Activated CD4-positive, alpha-beta T cell treated with anti-CD3 and anti-CD28 coated beads, Interleukin-2, amount 50 U/mL, for 4 hours (primary cell): ENCODE data around the gene ZSCAN18.

Experiments used
- DNase-seq, 2 experiments: peaks; one replicate each; pipeline ENCODE4 v3.0.0-alpha.2; 2020

ZSCAN18 gene

GRCh38 chr19:58085348-58085875 lies 12.6 kb downstream of the ZSCAN18 start:
- no peak for DNase-seq

GRCh38 chr19:58084596-58085347 lies 13.3 kb downstream of the ZSCAN18 start:
- no peak for DNase-seq

- no peak for DNase-seq
Observed at GRCh38 chr19:58083021-58083420, 15.0 kb downstream of the ZSCAN18 start.

DNA sequence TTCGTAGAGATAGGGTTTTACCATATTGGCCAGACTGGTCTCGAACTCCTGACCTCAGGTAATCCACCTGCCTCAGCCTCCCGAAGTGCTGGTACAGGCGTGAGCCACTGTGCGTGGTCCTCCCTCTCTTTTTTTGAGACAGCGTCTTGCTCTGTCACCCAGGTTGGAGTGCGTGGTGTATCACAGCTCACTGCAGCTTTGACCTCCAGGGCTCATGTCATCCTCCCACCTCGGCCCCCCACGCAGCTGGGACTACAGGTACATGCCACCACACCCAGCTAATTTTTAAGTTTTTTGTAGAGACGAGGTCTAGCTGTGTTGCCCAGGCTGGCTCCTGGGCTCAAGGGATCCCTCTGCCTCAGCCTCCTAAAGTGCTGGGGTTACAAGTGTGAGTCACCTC lies 18.2 kb downstream of the ZSCAN18 start:
- no peak for DNase-seq

- no peak for DNase-seq
Observed at GRCh38 chr19:58067240-58067912, 30.7 kb downstream of the ZSCAN18 start.

GRCh38 chr19:58063712-58064111 lies 34.3 kb downstream of the ZSCAN18 start:
- no peak for DNase-seq

DNA sequence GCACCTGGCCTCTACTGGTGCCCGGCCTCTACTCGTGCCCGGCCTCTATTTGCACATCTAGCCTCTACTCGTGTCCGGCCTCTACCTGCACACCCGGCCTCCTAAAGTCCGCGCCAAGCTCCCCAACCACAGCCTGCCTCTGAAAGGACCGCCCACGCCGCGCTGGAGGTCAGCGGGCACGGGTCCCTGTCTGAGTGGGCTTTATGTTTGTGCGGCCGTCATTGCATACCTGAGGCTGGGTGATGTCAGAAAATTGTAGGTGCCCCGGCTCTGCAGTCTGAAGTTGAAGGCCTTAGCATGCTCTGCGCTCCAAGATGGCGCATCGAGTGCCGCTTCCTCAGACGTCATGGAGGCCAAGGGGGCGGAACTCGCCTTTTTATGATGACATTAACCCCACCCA lies 37.8 kb downstream of the ZSCAN18 start:
- DNase-seq: no peak

DNA sequence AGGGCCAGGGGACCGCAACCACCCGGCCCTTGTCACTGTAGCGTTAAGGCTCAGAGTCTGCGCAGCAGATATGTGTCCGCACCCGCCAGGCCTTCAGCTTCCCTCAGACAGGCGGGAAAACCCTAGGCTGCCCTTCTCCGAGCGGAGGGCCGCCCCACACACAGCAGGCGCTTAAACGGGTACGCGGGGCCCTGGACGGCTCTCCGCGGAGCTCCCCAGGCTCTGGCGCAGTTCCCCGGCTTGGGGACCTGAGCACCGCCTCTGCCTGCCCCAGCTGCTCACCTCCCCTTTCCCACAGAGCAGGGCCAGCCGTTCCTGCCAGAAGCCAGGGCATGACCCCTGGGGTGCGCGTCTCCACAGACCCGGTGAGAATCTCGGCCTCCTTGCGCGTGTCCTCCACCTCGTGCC lies 38.4 kb downstream of the ZSCAN18 start:
- no peak for DNase-seq

GRCh38 chr19:58059003-58059670 lies 38.9 kb downstream of the ZSCAN18 start, which contains the start of gene ZNF135:
TSS of gene ZNF135 (plus strand) at chr19:58059282. CDS start at chr19:58060003, 721 bp downstream.
- DNase-seq: peak; percentile 35 to 39

- no peak for DNase-seq
Observed at GRCh38 chr19:58058467-58058866, 39.6 kb downstream of the ZSCAN18 start.

DNA sequence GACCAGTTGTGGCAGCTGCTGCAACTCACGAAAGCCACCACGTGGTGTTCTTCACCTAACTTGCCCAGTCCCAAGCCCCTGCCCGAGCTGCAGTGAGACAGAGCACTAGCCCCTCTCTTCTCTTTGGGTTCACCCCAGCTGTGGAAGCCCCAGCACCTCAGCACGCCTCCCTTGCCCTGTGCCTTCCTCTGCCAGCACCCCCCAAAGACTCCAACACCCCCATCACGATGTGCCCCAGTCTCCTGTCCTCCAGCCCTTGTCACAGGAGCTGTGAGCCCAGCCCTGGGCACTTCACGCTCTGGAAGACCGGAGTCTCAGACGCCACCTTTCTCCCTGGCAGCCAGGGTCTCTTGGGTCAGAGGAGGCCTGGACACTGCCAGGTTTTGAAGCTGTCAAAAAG lies 41.2 kb downstream of the ZSCAN18 start:
- no peak for DNase-seq

DNA sequence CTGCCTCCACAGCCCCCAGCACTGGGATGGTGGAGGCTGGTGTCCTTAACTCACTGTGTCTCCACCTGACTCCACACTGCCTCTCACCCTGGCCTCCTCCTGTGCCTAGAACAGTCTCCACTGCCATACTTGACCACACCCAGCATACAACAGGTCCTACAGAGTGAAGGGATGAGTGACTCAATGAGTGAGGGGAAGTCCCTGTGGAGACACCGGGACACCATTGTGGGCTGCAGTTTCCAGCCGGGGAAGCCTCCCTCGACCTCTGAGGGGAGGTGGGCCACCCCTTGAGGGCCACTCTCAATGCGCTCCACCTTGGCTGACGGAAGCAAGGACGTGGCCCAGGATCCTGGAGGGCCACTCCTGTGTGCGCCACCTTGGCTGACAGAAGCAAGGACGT lies 41.8 kb downstream of the ZSCAN18 start:
- DNase-seq: no peak

DNA sequence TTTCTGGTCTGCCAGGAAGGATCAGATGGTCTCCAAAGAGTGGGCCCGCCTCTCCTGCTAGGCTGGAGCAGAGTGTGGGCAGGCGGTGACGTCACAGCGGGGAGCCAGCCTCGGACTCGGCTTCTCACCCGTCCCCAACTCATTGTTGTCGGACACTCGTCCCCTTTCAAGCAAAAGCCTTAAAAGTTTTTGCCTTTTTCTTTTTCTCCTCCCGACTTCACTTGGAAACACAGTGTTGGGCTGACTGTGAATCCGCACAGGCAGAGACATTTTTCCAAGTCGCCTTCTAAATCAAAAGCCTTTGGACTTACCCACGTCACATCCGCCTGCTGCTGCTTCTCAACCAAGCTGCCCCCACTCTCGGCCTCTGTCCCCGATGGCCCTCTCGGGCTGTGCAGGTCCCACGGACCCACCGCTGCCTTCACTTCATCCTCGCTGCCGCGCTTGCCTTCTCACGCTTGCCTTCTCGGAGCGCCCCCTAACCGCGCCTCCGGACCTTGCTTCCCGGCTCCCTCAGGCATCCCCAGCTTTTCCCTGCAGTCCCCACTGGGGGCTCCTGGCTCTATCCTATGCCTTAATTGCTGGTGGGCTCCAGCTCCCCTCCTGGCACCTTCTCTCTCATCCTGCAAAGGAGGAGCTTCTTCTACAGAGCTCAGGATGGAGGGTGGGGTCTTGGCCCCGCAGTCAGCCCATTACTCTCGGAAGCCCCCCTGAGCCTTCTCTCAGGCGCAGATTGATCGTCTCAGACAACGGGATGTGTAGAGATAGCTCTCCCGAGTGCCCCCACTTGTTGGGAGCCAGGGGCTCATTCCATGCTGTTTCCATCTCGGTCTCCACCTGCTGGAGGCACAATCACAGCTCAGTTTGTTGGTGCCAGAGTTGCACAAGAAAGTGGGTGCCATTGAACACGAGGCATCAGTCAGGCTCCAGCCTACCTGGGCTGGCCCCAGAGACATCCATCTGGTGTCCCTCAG lies 42.8 kb downstream of the ZSCAN18 start:
- no peak for DNase-seq

DNA sequence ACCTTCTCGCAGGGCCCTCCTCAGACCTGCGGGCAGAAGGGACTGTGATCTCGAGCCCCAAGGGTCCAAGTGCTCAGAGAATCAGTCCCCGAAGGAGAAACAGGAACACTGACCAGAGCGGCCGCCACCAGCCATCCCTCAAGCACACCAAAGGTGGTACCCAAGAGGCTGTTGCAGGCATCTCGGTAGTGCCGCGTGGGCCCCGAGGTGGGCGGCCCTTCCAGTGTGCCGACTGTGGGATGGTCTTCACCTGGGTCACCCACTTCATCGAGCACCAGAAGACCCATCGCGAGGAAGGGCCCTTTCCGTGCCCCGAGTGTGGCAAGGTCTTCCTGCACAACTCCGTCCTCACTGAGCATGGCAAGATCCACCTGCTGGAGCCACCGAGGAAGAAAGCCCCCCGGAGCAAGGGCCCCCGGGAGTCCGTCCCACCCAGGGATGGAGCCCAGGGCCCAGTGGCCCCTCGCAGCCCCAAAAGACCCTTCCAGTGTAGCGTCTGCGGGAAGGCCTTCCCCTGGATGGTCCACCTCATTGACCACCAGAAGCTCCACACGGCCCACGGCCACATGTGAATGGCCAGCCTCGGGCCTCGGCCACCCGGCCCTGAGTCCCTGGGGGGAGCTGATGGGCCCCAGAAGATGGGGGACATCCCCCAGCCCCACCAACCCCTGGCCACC lies 44.4 kb downstream of the ZSCAN18 start:
- DNase-seq: no peak

- no peak for DNase-seq
Observed at GRCh38 chr19:58052256-58052655, 45.8 kb downstream of the ZSCAN18 start.

DNA sequence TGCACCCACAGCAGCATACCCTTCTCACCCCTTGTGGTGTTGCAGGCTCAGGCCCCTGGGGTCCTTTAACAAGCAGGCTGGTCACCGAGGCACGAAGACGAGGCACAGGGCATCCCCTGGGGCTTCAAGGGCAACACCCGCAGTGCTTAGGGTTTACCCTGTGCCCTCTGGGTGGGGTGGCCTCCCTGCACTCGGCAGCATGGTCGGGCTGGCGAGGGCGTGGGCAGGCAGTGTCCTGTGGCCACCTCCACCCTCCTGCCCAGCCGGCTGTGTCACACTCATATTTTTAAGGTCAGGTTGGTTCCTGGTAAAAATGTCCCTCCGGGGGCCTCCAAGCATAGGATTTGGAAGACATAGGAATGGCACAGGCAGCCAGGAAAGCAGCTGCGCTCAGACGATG lies 50.4 kb downstream of the ZSCAN18 start:
- no peak for DNase-seq

GRCh38 chr19:58046856-58047255 lies 51.2 kb downstream of the ZSCAN18 start:
- no peak for DNase-seq

- no peak for DNase-seq
Observed at GRCh38 chr19:58045411-58046050, 52.5 kb downstream of the ZSCAN18 start.

- DNase-seq: no peak
Observed at GRCh38 chr19:58044886-58045285, 53.1 kb downstream of the ZSCAN18 start.

DNA sequence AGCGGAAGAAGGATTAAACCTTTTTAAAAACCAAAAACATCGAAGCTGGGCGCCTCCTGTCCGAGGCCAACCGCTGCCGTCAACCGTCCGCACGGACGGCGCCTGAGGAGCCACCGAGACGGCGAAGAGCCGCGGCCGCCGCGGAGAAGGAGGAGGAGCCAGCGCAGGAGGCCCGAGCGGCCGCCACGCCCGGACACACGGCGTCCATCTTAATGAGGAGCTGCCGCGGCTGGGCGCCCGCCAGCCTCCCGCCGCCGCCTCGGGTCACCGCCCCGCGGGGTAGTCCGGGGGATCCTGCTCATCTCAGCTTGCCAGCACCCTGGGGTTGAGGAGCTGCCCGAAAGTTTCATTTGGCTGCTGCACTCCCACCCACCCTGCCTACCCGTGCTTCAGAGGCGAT lies 53.6 kb downstream of the ZSCAN18 start:
- no peak for DNase-seq
